SJCRH30 (cell line): ENCODE results near the gene CUEDC2. TPM values are rescaled to one million over a fixed set of nuclear protein-coding genes. Genes with fewer than 3 reads are reported as not detected.

Source experiments
- DNase-seq, 2 experiments: peaks; one replicate each; pipeline ENCODE4 v3.0.0-alpha.2; 2015 to 2020
- H3K27ac ChIP-seq: fragments of 250-450 bp; sonication (Bioruptor Pico); 2 replicates; pipeline ENCODE4 v1.5.1; 2020; ENCODE audit warnings: mild to moderate bottlenecking, moderate library complexity
- H3K27me3 ChIP-seq: fragments of 250-450 bp; sonication (Bioruptor Pico); 2 replicates; pipeline ENCODE4 v1.5.1; 2020; ENCODE audit warnings: mild to moderate bottlenecking, moderate library complexity
- H3K36me3 ChIP-seq: fragments of 250-450 bp; sonication (Bioruptor Pico); 2 replicates; pipeline ENCODE4 v1.5.1; 2020; ENCODE audit warnings: mild to moderate bottlenecking, moderate library complexity
- H3K4me1 ChIP-seq: fragments of 250-450 bp; sonication (Bioruptor Pico); 2 replicates; pipeline ENCODE4 v1.5.1; 2020; ENCODE audit warnings: mild to moderate bottlenecking, moderate library complexity
- H3K4me3 ChIP-seq: fragments of 250-450 bp; sonication (Bioruptor Pico); 2 replicates; pipeline ENCODE4 v1.5.1; 2020; ENCODE audit warnings: mild to moderate bottlenecking, moderate library complexity
- H3K9me3 ChIP-seq: fragments of 250-450 bp; sonication (Bioruptor Pico); replicated peaks from 2 replicates; pipeline ENCODE4 v1.5.1; 2020; ENCODE audit warnings: mild to moderate bottlenecking, moderate library complexity
- total RNA-seq: library from RNA; depleted of rRNA; stranded (reverse); fragments of >200 nt; shearing (Covaris generic); gene quantifications from 2 replicates; pipeline ENCODE4 v1.2.3, GENCODE V29; 2014

The CUEDC2 gene
- total RNA-seq, 1 experiment from 2014 or later = 101 TPM

DNA sequence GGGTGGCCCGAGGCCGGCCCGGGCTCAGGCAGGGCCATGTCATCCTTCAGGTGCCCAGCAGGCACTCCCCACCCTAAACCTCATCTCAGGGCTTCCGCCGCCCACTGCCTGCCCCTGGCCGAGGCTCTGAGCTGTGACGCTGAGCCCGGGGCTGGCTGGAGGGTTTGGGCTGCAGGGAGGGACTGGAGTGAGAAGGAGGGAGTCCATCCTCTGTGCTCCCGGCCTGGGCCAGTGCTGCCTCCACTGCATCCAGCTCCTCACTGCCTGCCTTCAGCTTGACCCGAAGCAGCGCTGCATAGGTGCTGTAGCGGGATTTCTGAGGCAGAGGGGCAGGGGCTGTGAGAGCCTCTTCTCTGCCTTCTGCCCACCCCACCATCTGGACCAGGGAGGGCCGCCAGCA, 29.3 kb downstream of the CUEDC2 start:
- Histone ChIP-seq H3K27me3 (peaks cover 4% of the 10 kb centered on the region; the same call in 1 of the 2 replicates), H3K4me3 (no peak overlapping the region), H3K27ac (no peak overlapping the region), H3K9me3 (no peaks in the 10 kb centered on the region), H3K36me3 (no peaks in the 10 kb centered on the region), H3K4me1 (peaks cover 8% of the 10 kb centered on the region; the same call in 1 of the 2 replicates)
- DNase-seq = no peak

DNA sequence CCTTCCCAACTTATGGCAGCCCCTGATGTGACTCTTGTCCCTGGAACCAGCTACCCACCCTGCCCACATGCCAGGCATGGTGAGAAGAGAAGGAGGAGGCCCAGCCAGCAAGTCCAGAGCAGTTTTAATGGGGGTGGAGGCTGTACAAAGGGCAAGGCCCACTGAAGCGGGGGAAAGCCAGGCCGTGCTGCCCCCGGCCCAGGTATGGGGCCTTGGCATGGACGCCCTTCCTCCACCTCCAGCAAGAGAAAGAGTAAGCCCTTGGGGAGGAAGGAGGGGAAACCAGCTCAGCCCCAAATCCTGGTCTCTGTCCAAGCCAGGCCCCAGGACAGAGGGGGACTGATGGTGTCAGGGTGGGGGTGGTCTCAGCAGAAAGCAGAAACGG, 29.9 kb downstream of the CUEDC2 start:
- Histone ChIP-seq H3K9me3 (no peaks in the 10 kb centered on the region), H3K36me3 (no peaks in the 10 kb centered on the region), H3K4me3 (no peak overlapping the region), H3K27me3 (peaks cover 1% of the 10 kb centered on the region; the same call in 1 of the 2 replicates), H3K4me1 (peaks cover 8% of the 10 kb centered on the region; the same call in 1 of the 2 replicates), H3K27ac (no peak overlapping the region)
- DNase-seq = no peak

DNA sequence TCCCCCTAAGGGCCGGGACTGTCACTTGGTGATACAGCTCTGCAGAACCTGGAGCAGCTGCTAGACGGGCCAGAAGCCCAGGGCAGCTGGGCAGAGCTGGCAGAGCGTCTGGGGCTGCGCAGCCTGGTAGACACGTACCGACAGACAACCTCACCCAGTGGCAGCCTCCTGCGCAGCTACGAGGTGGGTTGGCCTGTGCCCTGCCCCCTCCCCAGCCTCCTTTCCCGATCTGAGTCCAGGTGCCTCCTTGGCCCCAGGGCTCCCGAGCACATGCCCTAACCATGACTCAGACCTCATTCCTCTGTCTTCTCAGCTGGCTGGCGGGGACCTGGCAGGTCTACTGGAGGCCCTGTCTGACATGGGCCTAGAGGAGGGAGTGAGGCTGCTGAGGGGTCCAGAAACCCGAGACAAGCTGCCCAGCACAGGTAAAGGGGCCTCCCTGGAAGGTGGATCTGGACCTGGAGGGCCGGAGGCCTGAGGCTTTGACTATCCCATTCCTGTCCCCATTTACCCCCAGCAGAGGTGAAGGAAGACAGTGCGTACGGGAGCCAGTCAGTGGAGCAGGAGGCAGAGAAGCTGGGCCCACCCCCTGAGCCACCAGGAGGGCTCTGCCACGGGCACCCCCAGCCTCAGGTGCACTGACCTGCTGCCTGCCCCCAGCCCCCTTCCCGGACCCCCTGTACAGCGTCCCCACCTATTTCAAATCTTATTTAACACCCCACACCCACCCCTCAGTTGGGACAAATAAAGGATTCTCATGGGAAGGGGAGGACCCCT, 30.5 kb downstream of the CUEDC2 start:
- peaks cover 8% of the 10 kb centered on the region; the same call in 1 of the 2 replicates for H3K4me1 ChIP-seq
- H3K36me3 ChIP-seq = no peaks in the 10 kb centered on the region
- DNase-seq = peak; percentile 23 to 51
- no peaks in the 10 kb centered on the region for H3K9me3 ChIP-seq
- H3K4me3 ChIP-seq = no peak overlapping the region
- no peaks in the 10 kb centered on the region for H3K27me3 ChIP-seq
- no peak overlapping the region for H3K27ac ChIP-seq

DNA sequence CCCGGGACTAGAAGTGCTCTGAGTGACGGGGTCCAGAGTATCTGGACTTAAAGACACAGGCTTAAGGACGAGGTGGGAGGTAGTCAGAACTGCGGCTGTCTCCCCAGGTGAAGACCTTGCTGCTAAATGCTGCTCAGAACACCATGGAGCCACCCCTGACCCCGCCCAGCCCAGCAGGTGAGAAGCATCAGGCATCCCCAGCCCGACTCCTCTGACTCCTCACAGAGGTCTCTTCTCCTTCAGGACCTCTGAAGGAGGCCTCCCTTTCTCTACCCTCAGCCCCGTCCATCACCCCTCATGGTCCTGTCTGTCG, 31.1 kb downstream of the CUEDC2 start:
- no peaks in the 10 kb centered on the region for H3K36me3 ChIP-seq
- no peak for DNase-seq
- no peaks in the 10 kb centered on the region for H3K9me3 ChIP-seq
- no peak overlapping the region for H3K4me3 ChIP-seq
- no peaks in the 10 kb centered on the region for H3K27me3 ChIP-seq
- no peak overlapping the region for H3K27ac ChIP-seq
- H3K4me1 ChIP-seq = peaks cover 8% of the 10 kb centered on the region; the same call in 1 of the 2 replicates

DNA sequence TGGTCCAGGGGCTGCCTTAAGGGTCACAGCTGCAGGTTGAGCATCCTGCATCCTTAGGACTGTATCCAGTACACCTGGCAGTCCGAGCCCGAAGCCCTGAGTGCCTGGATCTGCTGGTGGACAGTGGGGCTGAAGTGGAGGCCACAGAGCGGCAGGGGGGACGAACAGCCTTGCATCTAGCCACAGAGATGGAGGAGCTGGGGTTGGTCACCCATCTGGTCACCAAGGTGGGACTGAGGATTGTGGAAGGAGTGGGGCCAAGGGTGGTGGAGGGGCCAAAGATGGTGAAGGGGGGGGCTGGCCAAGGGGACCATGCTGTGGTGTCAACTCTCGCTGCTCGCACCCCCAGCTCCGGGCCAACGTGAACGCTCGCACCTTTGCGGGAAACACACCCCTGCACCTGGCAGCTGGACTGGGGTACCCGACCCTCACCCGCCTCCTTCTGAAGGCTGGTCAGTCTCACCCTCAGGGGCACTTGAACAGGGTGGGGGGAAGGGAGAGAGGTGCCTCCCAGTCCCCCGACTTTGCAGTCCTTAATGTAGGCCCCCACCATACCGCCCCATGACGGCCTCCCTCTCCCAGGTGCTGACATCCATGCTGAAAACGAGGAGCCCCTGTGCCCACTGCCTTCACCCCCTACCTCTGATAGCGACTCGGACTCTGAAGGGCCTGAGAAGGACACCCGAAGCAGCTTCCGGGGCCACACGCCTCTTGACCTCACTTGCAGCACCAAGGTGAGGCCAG, 31.6 kb downstream of the CUEDC2 start:
- H3K27me3 ChIP-seq = no peaks in the 10 kb centered on the region
- no peak overlapping the region for H3K27ac ChIP-seq
- H3K4me1 ChIP-seq = peaks cover 13% of the 10 kb centered on the region; the same call in 1 of the 2 replicates
- no peaks in the 10 kb centered on the region for H3K36me3 ChIP-seq
- no peak for DNase-seq
- no peak overlapping the region for H3K4me3 ChIP-seq
- H3K9me3 ChIP-seq = no peaks in the 10 kb centered on the region

DNA sequence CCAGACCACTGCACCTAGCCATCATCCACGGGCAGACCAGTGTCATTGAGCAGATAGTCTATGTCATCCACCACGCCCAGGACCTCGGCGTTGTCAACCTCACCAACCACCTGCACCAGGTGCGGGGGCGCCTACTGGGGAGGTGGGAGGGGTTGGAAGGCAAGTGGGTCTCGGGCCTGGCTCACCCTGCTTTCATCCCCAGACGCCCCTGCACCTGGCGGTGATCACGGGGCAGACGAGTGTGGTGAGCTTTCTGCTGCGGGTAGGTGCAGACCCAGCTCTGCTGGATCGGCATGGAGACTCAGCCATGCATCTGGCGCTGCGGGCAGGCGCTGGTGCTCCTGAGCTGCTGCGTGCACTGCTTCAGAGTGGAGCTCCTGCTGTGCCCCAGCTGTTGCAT, 32.3 kb downstream of the CUEDC2 start:
- Histone ChIP-seq H3K27ac (no peak overlapping the region), H3K9me3 (no peaks in the 10 kb centered on the region), H3K27me3 (no peaks in the 10 kb centered on the region), H3K4me3 (no peak overlapping the region), H3K36me3 (no peaks in the 10 kb centered on the region), H3K4me1 (peaks cover 13% of the 10 kb centered on the region; the same call in 1 of the 2 replicates)
- DNase-seq = no peak

DNA sequence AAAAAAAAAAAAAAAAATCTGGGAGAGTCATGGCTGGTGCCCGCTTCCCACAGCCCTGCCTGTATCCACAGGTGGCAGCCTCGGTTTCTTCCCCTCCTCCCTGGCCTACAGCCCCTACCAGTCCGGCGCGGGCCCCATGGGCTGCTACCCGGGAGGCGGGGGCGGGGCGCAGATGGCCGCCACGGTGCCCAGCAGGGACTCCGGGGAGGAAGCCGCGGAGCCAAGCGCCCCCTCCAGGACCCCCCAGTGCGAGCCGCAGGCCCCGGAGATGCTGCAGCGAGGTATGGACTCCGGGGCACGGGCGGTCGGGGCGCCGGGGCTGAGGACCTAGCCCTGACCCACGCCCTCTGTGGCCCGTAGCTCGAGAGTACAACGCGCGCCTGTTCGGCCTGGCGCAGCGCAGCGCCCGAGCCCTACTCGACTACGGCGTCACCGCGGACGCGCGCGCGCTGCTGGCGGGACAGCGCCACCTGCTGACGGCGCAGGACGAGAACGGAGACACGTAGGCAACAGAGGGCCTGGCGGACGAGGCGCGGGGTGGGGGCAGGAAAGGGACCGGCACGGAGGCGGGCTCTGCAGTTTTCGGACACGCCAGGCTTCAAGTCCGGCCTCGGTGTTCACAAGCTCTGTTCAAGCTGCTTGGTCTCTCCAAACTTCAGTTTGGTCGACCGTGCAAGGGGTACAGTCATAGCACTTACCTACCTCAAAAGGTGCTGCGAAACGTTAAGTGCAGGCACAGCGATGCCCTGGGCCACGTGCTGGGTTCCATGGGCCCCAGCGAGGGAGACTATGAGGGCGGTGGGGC, 33.0 kb downstream of the CUEDC2 start:
- H3K4me3 ChIP-seq = peak overlapping the region; percentile 65
- H3K4me1 ChIP-seq = peaks cover 13% of the 10 kb centered on the region; the same call in 1 of the 2 replicates
- no peaks in the 10 kb centered on the region for H3K36me3 ChIP-seq
- no peaks in the 10 kb centered on the region for H3K9me3 ChIP-seq
- peak overlapping the region; percentile 52 for H3K27ac ChIP-seq
- DNase-seq = peak; percentile 93 to 95
- H3K27me3 ChIP-seq = no peaks in the 10 kb centered on the region

DNA sequence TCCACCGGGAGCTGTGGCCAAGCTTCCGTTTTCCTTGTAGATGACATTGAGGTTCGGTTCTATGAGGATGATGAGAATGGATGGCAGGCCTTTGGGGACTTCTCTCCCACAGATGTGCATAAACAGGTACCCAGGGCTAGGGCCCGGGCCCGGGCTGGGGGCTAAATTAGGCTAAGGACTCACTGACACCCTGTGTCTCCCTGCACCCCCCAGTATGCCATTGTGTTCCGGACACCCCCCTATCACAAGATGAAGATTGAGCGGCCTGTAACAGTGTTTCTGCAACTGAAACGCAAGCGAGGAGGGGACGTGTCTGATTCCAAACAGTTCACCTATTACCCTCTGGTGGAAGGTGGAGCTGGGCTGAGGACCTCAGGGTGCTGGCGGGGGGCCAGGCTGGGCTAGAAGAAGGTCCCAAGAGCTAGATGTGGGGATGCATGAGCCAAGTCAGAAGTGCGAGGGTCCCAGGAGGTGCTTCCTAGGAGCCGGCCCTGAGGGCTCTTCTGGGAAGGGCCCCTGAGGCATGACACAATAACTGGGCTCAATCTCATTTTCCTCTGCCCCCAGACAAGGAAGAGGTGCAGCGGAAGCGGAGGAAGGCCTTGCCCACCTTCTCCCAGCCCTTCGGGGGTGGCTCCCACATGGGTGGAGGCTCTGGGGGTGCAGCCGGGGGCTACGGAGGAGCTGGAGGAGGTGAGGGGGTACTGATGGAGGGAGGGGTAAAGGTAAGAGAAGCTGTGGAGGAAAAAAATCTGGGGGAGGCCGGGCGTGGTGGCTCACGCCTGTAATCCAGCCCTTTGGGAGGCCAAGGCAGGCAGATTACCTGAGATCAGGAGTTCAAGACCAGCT, 34.0 kb downstream of the CUEDC2 start:
- no peak for DNase-seq
- Histone ChIP-seq H3K4me3 (no peak overlapping the region), H3K27ac (no peak overlapping the region), H3K4me1 (peaks cover 13% of the 10 kb centered on the region; the same call in 1 of the 2 replicates), H3K36me3 (no peaks in the 10 kb centered on the region), H3K27me3 (no peaks in the 10 kb centered on the region), H3K9me3 (no peaks in the 10 kb centered on the region)

DNA sequence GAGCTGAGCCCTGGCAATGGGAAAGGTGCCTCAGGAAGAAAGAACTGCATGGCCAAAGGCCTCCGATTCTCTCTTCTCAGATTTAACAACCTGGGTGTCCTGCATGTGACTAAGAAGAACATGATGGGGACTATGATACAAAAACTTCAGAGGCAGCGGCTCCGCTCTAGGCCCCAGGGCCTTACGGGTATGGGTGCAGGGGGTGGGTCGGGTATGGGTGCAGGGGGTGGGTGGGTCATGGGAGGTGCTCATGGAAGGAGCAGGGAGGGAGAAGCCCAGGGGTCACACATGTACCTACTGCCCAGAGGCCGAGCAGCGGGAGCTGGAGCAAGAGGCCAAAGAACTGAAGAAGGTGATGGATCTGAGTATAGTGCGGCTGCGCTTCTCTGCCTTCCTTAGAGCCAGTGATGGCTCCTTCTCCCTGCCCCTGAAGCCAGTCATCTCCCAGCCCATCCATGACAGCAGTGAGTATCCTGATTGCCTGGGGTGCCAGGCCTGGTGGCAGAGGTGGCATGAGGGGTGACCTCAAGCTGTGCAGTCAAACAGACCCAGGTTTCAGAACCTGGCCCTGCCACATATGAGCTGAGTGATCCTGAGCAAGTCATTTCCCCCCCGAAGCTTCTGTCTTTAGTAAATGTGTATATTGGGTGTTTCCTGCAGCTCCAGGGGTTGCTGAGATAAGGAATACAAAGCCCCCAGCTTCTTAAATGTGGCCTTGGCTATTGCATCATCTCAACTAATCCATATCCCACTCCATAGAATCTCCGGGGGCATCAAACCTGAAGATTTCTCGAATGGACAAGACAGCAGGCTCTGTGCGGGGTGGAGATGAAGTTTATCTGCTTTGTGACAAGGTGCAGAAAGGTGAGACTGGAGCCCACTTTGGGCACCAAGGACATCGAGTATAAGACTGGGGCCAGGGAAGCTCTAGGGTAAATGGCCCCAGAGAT, 34.9 kb downstream of the CUEDC2 start:
- Histone ChIP-seq H3K9me3 (no peaks in the 10 kb centered on the region), H3K27ac (no peak overlapping the region), H3K4me3 (no peak overlapping the region), H3K4me1 (peaks cover 13% of the 10 kb centered on the region; the same call in 1 of the 2 replicates), H3K27me3 (no peaks in the 10 kb centered on the region), H3K36me3 (no peaks in the 10 kb centered on the region)
- DNase-seq = no peak

DNA sequence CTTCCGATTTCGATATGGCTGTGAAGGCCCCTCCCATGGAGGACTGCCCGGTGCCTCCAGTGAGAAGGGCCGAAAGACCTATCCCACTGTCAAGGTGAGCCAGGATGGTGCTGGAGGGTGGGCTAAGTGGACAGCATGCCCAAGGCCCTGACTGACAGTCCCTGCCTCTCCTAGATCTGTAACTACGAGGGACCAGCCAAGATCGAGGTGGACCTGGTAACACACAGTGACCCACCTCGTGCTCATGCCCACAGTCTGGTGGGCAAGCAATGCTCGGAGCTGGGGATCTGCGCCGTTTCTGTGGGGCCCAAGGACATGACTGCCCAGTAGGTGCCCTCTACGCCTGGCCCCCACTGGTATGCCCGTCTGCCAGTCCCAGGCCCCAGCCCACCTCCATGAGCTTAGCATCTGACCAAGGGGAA, 35.6 kb downstream of the CUEDC2 start:
- Histone ChIP-seq H3K36me3 (no peaks in the 10 kb centered on the region), H3K4me1 (peaks cover 9% of the 10 kb centered on the region; the same call in 1 of the 2 replicates), H3K27ac (no peak overlapping the region), H3K27me3 (no peaks in the 10 kb centered on the region), H3K4me3 (no peak overlapping the region), H3K9me3 (no peaks in the 10 kb centered on the region)
- no peak for DNase-seq

DNA sequence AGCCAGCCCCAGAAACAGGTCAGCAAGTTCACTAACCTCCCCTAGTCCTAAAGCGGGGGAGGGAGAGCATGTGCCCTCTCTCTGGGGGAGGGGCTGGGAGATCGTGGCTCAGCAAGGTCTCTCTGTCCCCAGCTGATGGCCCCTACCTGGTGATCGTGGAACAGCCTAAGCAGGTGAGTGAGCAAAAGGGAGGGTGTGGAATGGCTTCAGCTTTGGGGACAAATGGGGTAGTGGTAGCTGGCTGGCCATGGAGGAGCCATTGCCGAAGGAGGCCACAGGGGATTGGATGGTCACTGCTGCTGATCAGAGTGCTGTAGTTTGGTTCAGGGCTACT, 36.1 kb downstream of the CUEDC2 start:
- no peaks in the 10 kb centered on the region for H3K9me3 ChIP-seq
- no peaks in the 10 kb centered on the region for H3K36me3 ChIP-seq
- H3K4me1 ChIP-seq = peaks cover 5% of the 10 kb centered on the region; the same call in 1 of the 2 replicates
- no peak overlapping the region for H3K27ac ChIP-seq
- no peaks in the 10 kb centered on the region for H3K27me3 ChIP-seq
- peak overlapping the region; percentile 83 for H3K4me3 ChIP-seq
- DNase-seq = no peak

DNA sequence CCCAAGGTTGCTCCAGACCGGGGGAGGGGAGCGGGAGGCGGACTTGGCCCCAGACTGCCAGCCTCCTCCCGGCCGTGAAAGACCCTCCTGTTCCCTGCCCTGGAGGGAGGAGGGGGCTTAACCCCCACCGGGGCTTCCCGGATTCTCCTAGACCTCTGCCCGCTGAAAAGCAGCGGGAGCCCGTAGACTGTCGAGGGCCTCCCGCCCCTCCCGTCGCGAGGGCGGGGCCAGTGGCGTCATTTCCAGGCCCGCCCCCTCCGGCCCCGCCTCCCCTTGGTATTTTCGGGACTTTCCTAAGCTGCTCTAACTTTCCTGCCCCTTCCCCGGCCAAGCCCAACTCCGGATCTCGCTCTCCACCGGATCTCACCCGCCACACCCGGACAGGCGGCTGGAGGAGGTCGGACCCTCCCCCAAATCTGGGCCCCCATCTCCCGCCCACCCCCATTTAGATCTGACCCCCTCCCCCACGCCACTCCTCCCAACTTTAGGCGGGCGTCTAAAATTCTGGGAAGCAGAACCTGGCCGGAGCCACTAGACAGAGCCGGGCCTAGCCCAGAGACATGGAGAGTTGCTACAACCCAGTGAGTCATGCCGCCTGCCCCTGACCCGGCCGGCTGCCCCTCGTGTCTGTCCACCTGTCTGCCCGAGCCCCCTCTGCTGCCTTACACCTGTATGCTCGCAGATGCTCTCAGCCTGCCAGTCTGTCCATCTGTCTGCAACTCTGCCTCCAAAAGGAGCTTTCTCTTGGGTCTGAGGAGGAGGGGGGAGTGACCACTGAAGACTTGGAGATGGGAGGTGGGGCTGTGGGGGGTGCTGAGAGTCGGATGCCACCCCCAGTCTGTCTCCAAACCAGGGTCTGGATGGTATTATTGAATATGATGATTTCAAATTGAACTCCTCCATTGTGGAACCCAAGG, 36.7 kb downstream of the CUEDC2 start, which contains the start of gene NFKB2:
TSS of gene NFKB2 (plus strand) at position 306 of the 917 bp plus-strand sequence. CDS start at position 561, 255 bp downstream.
- H3K4me3 ChIP-seq = peak within 1 kb of the TSS; percentile 83
- no peaks in the 10 kb centered on the region for H3K9me3 ChIP-seq
- H3K4me1 ChIP-seq = peaks cover 8% of the 10 kb centered on the region; the same call in 1 of the 2 replicates
- peak within 1 kb of the TSS; percentile 45 for H3K27ac ChIP-seq
- no peaks in the 10 kb centered on the region for H3K36me3 ChIP-seq
- no peaks in the 10 kb centered on the region for H3K27me3 ChIP-seq
- peak; percentile 91 to 95 for DNase-seq
